ENCODE measurements around the gene HOXC12.

The HOXC12 gene

DNA sequence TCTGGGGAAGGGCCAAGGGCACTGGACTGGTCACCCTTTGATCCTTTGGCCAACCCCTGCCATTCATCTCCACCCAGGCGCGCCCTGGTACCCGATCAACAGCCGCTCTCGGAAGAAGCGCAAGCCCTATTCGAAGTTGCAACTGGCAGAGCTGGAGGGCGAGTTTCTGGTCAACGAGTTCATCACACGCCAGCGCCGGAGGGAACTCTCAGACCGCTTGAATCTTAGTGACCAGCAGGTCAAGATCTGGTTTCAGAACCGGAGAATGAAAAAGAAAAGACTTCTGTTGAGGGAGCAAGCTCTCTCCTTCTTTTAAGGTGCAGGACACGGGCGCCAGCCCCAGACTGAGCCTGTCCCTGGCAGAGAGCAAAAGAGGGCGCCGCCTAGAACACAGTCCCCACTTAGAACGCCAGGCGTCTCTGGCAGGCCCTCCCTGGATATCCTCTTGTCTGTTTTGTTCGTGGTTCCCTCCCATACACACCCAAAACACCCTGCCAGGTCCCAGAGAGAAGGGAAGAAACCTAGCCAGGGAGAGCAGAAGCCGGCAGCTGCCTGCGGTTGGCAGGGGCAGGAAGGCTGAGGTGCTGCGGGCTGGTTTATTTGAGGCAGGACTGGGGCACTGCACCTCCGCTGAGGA, 1.7 kb downstream of the HOXC12 start:
- DNase-seq (ENCODE audit: low read depth, low spot score), result no peak

DNA sequence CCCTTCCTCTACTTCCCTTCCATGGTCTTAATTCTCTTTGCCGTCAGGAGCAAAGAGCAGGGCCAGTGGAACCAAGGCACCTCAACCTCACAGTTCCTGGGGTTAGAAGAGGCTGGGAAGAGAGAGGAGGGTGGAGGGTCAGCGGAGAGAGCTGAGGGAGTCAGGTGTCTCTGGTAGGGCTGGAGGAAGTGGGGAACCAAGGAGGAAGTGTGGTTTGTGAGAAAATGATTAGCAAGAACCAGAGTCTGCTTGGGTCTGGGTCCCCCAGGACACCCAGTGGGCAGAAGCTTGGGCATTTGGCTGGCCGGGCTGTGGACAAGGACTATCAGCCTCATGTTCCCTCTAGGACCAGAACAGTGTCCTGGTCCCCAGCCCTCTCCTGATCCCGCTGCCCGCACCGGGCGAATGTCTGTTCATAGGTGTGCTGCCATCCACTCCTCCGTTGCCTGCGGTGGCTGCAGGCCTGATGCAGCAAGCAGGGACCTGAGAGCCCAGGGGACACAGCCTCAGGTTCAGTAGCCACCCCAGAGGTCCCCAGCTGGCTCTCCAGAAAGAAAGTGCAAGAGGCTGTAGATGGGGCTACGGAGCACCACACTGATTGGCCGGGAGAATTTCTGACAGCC, 2.3 kb downstream of the HOXC12 start:
- no peak for DNase-seq (ENCODE audit: low read depth, low spot score)

DNA sequence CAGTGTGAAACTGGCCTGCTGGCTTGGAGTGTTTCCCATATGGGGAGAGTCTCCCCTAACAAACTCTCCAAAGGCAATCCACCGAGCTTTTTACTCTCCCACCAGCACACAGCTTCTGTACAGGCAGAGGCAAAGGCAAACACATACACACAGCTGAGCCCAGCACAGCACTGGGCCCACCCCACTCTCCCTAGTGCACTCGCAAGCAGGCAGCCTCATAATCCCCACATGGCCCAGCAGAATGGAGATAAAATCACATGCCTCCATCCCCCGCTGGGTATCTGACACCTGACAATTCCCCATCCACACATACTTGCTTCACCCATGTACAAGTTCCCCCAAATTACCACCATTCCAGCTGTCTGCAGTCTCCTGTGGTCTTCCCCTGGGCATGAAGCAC, 3.4 kb downstream of the HOXC12 start:
- no peak for DNase-seq (ENCODE audit: low read depth, low spot score)

DNA sequence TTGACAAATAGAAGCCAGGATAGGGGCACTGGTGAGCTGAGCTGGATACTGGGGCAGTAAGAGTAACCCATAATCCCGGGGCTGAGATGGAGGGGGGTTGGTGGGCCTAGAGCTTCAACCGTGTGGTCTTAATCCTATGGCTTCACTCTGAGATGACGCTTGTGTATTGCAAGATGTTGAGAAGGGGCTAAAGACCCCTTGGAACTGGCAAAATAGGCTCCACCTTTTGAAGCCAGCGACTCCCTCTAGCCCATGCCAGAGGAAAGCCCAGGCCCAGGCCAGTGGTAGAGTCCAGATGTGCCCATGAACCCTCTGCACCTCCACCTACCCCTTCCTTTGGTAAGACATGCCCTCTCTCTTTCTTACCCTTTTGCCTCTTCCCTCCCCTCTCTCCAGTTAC, 4.6 kb downstream of the HOXC12 start:
- no peak for DNase-seq (ENCODE audit: low read depth, low spot score)

DNA sequence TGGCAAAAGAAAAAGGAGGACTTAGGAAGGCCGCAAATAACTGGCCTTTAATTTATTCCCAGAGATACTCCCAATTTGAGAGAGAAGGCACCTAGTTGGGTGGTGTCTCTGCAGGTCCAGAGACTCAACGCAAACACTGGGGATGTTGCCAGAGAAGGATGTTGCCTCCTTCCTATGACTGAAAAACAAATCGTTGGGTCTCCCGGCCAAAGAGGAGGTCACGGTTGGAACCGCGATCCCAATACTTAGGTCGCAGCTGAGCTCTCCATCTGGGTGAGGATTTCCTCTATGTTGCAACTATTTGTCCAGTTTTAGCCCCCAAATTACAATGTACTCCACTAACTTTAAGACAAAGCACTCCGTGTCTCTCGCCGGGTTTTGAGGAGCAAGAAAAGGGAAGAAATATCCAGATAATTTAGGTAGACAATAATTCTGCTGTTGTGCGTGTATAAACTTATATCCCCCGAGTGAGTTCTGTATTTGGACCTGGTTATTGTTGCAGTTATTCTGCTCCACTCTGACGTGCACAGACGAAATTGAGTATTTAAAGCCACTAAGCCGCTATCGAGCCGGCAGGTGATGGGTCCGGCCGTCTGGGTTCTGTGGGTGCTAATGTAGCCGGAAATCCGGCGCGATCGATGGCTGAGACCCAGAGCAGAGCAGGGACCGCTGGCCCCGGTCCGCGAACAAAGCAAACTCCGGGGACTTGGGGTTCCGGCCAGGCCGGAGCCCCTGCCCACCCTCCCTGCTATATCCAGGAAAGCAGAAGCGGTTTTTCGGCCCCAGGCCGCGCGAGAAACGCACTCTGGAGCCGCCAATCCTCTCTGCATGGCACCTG, 5.7 kb downstream of the HOXC12 start:
- no peak for DNase-seq (ENCODE audit: low read depth, low spot score)

DNA sequence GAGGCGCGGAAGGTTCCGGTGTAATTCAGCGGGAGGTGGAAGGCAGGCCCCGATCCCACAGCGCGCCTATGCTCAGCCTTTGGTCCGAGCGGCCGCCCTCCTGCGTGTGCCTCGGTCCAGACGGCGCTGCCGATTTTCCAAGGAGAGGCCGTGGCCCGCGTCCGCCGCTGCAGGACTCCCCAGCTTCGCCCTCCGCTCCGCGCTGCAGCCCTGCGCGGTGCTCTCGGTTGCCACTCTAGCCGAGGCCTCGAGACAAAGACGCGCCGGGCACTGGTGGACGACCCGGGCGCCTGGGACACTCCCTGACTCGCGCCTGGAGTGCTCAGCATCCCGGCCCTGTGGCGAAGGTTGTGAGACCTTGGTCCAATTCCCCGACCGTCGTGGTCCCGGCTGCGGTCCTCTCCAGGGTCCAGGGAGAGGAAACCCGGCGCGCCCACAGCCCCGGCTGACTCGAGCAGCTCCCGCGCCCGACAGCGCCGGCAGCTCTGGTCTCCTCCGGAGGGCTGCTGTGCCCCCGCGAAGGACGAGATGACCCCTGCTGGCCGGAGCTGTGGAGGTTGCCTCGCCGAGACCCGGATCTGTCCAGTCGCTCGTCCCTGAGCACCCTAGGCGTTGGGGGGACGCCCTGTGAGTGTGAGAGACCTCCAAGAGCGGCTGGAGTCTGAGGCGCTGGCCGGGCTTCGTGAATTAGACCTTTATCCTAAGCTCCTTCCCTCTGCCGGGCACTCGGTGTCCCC, 6.5 kb downstream of the HOXC12 start:
- DNase-seq (ENCODE audit: low read depth, low spot score), result no peak

DNA sequence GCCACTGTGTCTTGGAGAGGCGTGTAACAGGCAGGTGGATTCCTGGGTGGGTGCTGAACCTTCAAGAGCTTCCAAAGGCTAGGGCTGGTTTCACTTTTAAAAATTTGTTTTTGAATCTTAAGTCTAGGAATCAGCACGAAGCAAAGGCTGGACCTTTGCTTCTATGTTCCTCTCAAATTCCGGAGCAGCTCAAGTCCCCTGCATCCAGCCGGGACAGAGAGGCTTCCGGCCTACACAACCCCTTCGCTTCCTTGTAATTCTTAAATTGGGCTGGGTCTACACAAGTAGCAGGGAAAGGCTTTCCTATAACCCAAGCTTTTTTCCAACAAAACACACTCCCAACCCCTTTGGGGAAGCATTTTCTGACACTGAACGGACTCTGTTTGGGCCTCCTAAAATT, 8.3 kb downstream of the HOXC12 start:
- no peak for DNase-seq (ENCODE audit: low read depth, low spot score)

DNA sequence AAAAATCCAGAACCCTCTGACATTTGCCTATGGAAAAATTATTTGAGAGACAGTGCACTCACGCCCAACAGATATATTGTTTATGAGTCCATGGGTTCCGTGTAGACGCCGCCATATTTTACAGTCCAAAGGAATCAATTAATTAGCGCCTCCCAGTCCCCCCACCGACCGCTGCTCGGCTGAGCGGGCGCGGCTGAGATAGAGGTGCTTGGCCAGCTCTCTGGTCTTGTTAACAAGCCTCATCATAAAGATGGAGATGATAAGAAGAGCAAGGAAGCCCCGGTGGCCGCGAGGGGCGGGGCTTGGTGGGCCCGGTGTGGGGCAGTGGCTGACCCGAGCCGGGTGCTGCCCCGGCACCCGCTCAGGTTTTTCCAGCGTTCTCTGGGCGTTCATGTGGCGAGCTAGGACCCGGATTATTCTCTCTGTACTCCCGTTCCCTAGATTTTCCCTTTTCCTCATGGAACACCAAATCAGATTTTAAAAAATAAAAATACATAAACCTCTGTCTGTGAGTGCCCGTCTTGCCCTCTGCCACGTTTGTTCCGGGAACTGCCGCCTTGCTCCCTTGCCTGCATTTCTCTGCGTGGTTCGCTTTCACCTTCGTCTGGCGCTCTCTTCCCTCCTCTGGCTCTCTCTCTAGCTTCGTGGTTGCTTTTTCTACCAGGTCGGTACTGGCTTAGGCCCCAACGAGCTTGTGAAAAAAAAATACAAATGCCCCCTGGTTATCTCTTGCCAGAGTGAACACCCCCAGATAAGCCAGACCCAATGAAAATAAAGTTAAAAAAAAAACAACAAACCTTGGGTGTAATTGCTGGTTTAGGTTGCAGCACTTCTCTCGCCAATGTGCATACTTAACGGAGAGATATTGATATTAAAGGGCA, 9.0 kb downstream of the HOXC12 start:
- DNase-seq (ENCODE audit: low read depth, low spot score), result no peak

DNA sequence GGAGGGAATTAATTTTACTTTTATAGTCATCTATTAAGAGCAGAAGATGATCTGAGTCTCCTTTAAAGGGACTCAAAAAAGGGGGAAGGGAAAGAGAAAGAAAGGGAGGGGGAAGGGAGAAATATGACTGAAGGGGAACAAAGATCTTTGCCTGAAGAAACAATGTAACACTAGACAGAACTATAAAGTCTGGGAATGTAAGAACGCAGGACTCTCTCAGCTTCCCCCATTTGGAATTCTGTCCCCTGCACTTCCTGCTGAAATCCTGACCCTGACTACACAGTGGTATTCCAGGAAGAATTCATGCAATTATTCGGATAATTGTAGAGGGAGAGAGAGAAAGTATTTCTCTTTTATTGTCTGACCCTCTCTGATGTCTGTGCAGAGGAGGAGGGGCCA, 9.6 kb downstream of the HOXC12 start:
- no peak for DNase-seq (ENCODE audit: low read depth, low spot score)

DNA sequence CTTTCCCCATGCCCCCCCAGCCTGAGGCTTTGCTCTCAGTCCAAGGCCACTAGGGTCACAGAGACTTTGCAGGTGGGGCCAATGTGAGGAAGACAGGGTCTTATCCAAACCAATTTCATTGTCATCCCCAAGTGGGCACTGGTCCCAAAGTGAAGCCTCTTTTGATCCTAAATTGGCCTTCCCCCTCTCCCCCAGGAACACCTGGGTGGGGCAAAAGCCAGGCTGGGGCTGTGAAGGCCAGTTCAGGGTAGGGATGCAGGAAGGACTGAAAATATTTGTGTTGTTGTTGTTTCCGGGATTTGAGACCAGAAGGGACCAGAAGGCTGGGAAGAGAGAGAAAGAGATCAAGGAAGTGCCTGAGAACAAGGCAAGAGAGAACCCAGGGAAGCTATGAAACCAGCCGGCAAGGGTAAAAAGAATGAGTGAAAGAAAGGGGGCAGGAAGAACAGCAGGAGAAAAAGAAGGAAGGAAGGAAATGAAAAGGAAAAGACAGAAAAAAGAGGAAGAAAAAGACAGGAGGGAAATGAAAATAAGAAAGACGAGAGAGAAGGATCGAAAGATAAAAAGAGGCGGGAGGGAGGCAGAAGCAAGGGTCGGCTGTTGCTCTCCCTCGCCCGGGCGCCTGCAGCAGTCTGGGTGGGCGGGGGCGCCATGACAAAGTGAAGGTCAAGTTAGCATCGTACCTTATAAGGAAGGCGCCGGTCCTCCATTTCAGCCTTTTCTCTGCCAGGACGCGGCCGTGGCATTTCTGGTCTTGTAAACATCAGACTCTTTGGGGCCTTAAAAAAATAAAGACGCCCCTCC, 10.8 kb downstream of the HOXC12 start:
- no peak for DNase-seq (ENCODE audit: low read depth, low spot score)

DNA sequence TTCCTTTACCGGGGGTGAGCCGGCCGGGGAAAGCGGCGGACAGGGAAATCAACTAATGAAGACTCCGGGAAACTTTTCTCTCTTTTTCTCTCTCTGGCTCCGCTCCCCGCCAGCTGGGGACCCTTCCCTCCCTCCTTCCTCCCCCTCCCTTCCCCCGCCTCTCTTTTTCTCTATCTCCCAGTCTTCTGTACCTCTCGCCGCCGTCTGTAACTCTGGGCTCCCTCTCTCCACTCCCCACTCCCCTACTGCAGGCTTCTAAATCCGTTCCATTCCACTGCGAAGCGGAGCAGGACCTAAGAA, 11.3 kb downstream of the HOXC12 start:
- DNase-seq (ENCODE audit: low read depth, low spot score), result no peak

DNA sequence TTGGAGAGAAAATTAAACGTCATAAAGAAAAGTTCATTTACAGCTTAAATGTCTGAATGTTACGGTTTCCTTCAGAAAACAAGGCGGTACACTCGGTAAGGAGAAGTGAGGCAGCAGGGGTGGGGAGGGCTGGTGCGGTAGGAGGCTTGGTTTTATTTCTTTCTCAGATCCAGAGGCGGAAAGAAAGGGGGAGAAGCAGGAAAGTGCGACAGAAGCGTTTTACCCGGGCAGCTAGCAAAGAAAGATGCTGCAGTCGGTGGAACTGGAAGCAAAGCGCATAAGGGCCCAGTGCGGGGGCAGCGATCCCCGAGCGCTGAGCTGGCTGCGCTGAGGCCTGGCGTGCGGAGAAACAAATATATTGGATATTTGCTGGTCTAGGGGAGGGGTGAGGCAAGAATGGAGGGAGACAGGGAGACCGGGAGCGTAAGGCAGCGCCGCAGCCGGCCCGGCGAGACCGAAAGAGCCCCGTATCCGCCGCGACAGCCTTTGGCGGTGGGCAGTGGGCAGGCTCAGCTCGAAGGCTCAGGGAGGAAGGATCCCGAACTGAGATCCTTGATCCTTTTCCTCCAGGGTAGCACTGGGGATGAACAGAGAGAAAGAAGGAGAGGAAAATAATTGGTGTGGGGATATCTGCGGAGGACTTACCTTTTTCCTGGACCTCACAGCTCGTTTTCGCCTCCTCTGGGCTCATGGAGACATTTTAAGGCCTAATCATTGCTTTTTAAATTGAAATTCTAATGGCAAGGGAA, 11.9 kb downstream of the HOXC12 start:
- no peak for DNase-seq (ENCODE audit: low read depth, low spot score)

DNA sequence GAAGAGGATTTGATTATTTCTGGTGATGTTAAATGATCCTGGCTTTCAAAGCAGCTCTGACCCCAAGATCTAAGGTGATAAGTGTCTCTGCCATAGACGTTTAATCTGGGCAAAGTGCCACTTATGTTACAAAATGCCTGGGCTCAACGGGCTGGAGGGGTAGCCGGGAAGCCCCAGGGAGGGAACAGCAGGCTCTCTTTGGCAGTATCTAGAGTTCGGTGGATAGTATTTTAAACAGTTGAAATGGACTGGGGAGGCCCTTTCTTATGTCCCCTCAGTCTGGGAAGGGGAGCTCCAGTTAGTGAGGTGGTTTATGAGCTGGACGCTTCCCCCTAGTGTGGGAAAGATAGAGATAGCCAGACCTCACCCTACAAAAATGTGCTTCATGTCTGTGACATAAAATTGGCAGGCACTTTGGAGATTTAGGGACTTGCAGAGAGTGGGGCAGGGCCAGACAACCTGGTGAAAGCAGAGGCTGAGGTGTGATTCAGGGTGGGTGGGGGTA, 12.8 kb downstream of the HOXC12 start:
- DNase-seq (ENCODE audit: low read depth, low spot score), result no peak

DNA sequence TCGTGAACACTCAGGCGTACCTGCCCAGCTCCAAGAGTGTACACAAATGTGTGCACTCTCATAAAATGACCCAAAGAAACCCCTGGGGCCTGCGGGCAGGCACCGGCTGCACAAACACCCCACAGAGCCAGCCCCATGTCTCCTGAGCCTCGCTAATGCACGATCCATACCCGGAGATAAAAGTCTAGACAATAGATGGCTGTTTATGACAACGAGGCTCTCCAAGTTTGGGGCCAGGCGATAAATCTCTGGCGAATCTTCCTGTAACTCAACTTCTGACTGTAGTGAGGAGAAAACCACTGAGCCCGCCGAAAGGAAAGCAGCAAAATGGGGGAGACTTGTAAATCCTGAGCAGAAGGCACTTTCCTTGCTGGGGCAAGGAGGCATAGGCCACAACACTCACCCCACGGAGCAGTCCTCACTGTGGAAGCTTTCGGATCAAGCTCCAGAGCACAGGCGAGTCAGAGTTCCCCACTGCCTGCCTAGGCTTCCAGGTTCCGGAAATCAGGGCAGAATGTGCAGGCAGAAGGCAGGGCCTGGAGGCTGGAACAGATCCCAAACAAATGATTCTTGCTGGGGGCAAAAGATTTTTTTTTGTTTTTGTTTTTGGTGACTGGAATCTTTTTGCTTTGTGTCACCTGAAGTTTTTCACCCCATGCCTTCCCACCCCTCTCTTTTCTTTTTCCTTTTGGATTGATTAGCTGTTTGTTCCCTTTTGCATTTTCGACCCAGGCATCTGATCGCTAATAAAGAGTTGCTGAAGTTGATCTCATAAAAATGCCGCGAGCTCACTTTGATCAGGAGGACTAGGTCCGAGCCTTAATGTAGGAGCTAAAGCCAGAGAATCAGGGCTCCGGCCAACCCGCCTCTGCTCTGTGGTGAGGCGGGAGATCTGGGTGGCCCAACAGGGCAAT, 13.8 kb downstream of the HOXC12 start:
- no peak for DNase-seq (ENCODE audit: low read depth, low spot score)

DNA sequence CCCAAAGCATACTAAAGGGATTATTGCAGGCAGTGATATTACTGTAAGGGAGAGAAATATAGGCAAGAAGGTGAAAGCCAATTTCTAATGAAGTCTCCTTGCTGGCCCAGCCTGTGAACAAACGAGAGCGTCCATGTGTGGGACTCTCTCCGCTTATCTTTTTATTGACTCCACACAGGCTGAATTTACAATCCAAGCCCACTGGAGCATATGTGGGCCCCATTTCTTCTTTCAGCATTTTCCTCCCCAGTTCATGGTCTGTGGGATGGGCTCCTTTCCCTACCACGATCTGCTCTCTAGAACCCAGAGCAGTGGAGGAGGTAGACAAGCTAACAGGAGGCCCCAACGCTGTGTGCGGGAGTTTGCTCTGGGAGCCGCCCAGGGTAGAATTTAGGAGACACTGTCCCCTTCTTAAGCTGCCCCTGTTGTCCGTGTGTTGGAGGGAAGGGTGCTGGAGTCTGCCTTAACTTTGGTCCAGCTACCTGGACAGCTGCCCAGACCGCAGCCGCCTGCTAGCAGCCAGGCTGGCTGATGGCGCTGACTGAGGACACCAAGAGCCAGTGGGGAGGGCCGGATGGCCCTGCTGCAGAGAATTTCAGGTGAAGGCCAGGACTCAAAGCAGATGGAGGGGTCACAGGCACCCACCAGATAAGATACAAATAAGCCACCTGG, 15.0 kb downstream of the HOXC12 start:
- no peak for DNase-seq (ENCODE audit: low read depth, low spot score)

DNA sequence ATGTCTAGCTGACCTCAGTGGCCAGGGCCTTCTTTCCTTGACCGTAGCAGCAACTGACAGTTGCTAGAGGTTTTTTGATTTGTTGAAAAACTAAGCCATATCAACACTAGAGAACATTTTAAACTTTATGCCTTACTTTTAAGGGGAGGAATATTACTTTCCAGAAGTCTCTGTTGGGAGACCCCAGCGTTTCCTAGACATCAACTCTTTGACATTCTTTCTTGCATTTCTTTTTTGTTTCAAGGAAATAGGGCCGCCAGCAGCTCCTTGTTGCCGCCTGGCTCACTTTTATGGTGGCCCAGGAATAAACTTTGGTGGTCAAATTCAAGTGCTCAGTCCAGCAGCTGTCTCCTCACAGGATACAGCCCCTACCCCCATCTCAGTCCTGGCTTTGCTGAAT, 15.7 kb downstream of the HOXC12 start:
- DNase-seq (ENCODE audit: low read depth, low spot score), result no peak

DNA sequence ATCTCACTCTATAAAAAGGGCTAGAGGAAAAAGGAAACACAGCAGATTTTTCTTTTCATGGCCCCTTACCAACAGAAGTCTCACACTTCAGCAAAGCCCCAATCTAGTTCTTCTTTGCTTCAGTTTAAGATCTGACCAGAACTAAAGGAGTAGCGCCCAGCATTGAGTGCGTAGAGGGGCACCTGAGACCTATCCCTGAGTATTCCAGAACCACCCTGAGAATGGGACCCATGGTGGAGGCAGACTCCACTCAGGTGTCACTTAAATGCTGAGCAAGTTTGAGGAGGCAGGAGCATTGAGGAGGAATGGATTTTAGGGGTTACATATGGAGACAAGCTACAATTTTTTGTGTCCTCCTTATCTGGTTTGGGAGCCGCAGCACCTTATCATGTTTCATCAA, 16.4 kb downstream of the HOXC12 start:
- no peak for DNase-seq (ENCODE audit: low read depth, low spot score)

DNA sequence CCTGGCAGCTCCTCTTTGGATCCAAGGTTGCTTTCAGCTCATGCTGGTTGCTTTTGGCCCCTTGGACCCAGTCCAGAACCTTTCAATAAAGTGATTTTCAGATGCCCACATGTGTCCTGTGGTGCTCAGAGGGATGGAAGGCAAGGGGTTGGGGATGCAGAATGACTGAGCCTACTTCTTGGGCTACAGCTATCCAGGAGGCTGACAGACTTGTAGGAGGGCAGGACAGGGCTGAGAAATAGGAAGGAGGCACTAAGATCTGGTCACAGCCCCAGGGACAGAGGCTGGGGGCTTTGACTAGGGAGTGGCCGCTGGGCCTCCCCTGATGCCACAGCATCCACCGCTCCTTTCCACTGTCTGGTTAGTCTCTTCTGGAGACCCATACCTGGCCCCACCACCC, 17.0 kb downstream of the HOXC12 start:
- DNase-seq (ENCODE audit: low read depth, low spot score), result no peak

Measured in brain pericyte (primary cell).